DMS79 treated with DMSO at 0.1 percent for 48 hours (cell line): Measurements from ENCODE around the gene KIF26B.

Experiments used
- DNase-seq: peaks from one replicate; lab custom pipeline; 2025; lab: John Stamatoyannopoulos, UW

Gene KIF26B

GRCh38 chr1:245571815-245572294 is 417.1 kb downstream of the KIF26B start:
- no peak for DNase-seq

- DNase-seq = no peak
Observed at GRCh38 chr1:245572709-245573108, 417.9 kb downstream of the KIF26B start.

- no peak for DNase-seq
Observed at GRCh38 chr1:245575710-245576109, 420.9 kb downstream of the KIF26B start.

GRCh38 chr1:245576323-245576722 is 421.5 kb downstream of the KIF26B start:
- no peak for DNase-seq

GRCh38 chr1:245577191-245578157 is 422.7 kb downstream of the KIF26B start:
- no peak for DNase-seq

- DNase-seq = no peak
Observed at GRCh38 chr1:245578308-245578707, 423.5 kb downstream of the KIF26B start.

- no peak for DNase-seq
Observed at GRCh38 chr1:245578771-245579170, 424.0 kb downstream of the KIF26B start.

GRCh38 chr1:245579881-245580280 is 425.1 kb downstream of the KIF26B start:
- DNase-seq = no peak

- no peak for DNase-seq
Observed at GRCh38 chr1:245580651-245581050, 425.9 kb downstream of the KIF26B start.

- no peak for DNase-seq
Observed at GRCh38 chr1:245582026-245582425, 427.2 kb downstream of the KIF26B start.

- DNase-seq = no peak
Observed at GRCh38 chr1:245583081-245583480, 428.3 kb downstream of the KIF26B start.

GRCh38 chr1:245583575-245584330 is 429.0 kb downstream of the KIF26B start:
- DNase-seq = no peak

- no peak for DNase-seq
Observed at GRCh38 chr1:245585252-245585959, 430.6 kb downstream of the KIF26B start.

GRCh38 chr1:245587435-245588115 is 432.8 kb downstream of the KIF26B start:
- no peak for DNase-seq

- no peak for DNase-seq
Observed at GRCh38 chr1:245588116-245588639, 433.4 kb downstream of the KIF26B start.

GRCh38 chr1:245589316-245589715 is 434.5 kb downstream of the KIF26B start:
- no peak for DNase-seq

- no peak for DNase-seq
Observed at GRCh38 chr1:245589906-245590305, 435.1 kb downstream of the KIF26B start.

GRCh38 chr1:245590726-245591125 is 435.9 kb downstream of the KIF26B start:
- DNase-seq = no peak

GRCh38 chr1:245591346-245592188 is 436.8 kb downstream of the KIF26B start:
- no peak for DNase-seq

- no peak for DNase-seq
Observed at GRCh38 chr1:245592189-245592460, 437.3 kb downstream of the KIF26B start.
